Fibroblast of lung (primary cell): ENCODE data around the gene CPNE8. TPM values are rescaled to one million over a fixed set of nuclear protein-coding genes. Genes with fewer than 3 reads are reported as not detected.

ENCODE experiments used
- DNase-seq, 2 donors: peaks; one replicate each; pipeline versions ENCODE4 v3.0.0 to v3.0.0-alpha.2; 2010; ENCODE audit warnings: low read depth in 2 of 2
- H2AFZ ChIP-seq: 2 replicates; pipeline ENCODE4 v1.5.1; 2012; ENCODE audit warnings: low read length, control low read depth, inconsistent platforms
- H3K27ac ChIP-seq: 2 replicates; pipeline ENCODE4 v1.5.1; 2011; ENCODE audit warnings: low read length, control low read depth; ENCODE audit not compliant: insufficient read depth
- H3K27me3 ChIP-seq: 2 replicates; pipeline ENCODE4 v1.5.1; 2011; ENCODE audit warnings: mild to moderate bottlenecking, low read length; ENCODE audit not compliant: control insufficient read depth, insufficient read depth
- H3K36me3 ChIP-seq: 2 replicates; pipeline ENCODE4 v1.5.1; 2011; ENCODE audit warnings: low read length; ENCODE audit not compliant: control insufficient read depth, insufficient read depth
- H3K4me1 ChIP-seq: 2 replicates; pipeline ENCODE4 v1.5.1; 2011; ENCODE audit warnings: low read length; ENCODE audit not compliant: control insufficient read depth, insufficient read depth; ENCODE audit errors: extremely low read depth
- H3K4me2 ChIP-seq: 2 replicates; pipeline ENCODE4 v1.5.1; 2011; ENCODE audit warnings: low read length, control low read depth; ENCODE audit not compliant: insufficient read depth; ENCODE audit errors: extremely low read depth
- H3K4me3 ChIP-seq, 4 experiments: fragments of 200-600 bp in 1 of 4; sonication (generic) in 1 of 4; replicated peaks in 1 of 4; 2 replicates each; pipeline ENCODE4 v1.5.1; 2011 to 2016; ENCODE audit warnings: low read length in 4 of 4, low read depth in 3 of 4, mild to moderate bottlenecking in 3 of 4, control low read depth in 2 of 4, inconsistent platforms in 1 of 4, mixed read lengths in 1 of 4; ENCODE audit not compliant: insufficient read depth in 1 of 4; ENCODE audit errors: control extremely low read depth in 1 of 4
- H3K79me2 ChIP-seq: 2 replicates; pipeline ENCODE4 v1.5.1; 2012; ENCODE audit warnings: mild to moderate bottlenecking, low read length, inconsistent platforms; ENCODE audit not compliant: control insufficient read depth, insufficient read depth
- H3K9ac ChIP-seq: 2 replicates; pipeline ENCODE4 v1.5.1; 2011; ENCODE audit warnings: mild to moderate bottlenecking, low read length, control low read depth; ENCODE audit not compliant: insufficient read depth
- H3K9me3 ChIP-seq: 2 replicates; pipeline ENCODE4 v1.5.1; 2012; ENCODE audit warnings: low read depth, low read length; ENCODE audit not compliant: control insufficient read depth, insufficient read depth
- H4K20me1 ChIP-seq: 2 replicates; pipeline ENCODE4 v1.5.1; 2011; ENCODE audit warnings: low read length; ENCODE audit not compliant: control insufficient read depth, insufficient read depth; ENCODE audit errors: extremely low read depth
- CTCF ChIP-seq, 2 donors: IDR thresholded peaks in 1 of 2; conservative IDR thresholded peaks in 1 of 2; 1 replicate in 1 of 2; 2 replicates in 1 of 2; pipeline ENCODE4 v1.5.1; 2011 to 2012; ENCODE audit warnings: low read length in 2 of 2, control low read depth in 1 of 2, inconsistent platforms in 1 of 2, low read depth in 1 of 2, mild to moderate bottlenecking in 1 of 2
- EZH2 ChIP-seq: IDR thresholded peaks from 2 replicates; pipeline ENCODE4 v1.5.1; 2012; ENCODE audit warnings: low read length, control low read depth, mild to moderate bottlenecking; ENCODE audit errors: missing control alignments
- polyA plus RNA-seq, 2 donors: library from polyadenylated mRNA; depleted of rRNA in 1 of 2; stranded (reverse) in 1 of 2; unstranded in 1 of 2; fragments of >200 nt; gene quantifications; 2 replicates each; pipeline ENCODE4 v1.2.1, GENCODE V29; 2011 to 2012; ENCODE audit warnings: missing spikeins in 1 of 2
- total RNA-seq: library from RNA; depleted of rRNA; stranded (reverse); fragments of >200 nt; gene quantifications from 2 replicates; pipeline ENCODE4 v1.2.1, GENCODE V29; 2014

CPNE8 gene
- total and polyA plus RNA-seq, 2 donors (not counting 1 experiment from before 2014, with no cell fraction given), result 9.8 to 13.4 TPM

GRCh38 chr12:38912116-38912515 is 6.7 kb upstream of the CPNE8 start:
- Histone ChIP-seq H3K27me3 (no peaks in the 10 kb centered on the region), H3K4me1 (no peaks in the 10 kb centered on the region), H3K9ac (no peak overlapping the region), H3K9me3 (no peaks in the 10 kb centered on the region), H2AFZ (no peak overlapping the region), H4K20me1 (no peaks in the 10 kb centered on the region), H3K36me3 (no peaks in the 10 kb centered on the region), H3K27ac (no peak overlapping the region), H3K79me2 (no peaks in the 10 kb centered on the region), H3K4me2 (no peak overlapping the region), H3K4me3 (no peak overlapping the region)
- TF ChIP-seq EZH2 (no peak), CTCF (conservative IDR thresholded peaks at IDR 0.05 in 1 of 2, IDR thresholded peaks at IDR 0.05 in 1 of 2; ENCODE audit: low read depth in 1 of 2, low read length in 2 of 2) (no peak)
- DNase-seq, result no peak

GRCh38 chr12:38911611-38912010 is 6.2 kb upstream of the CPNE8 start:
- no peaks in the 10 kb centered on the region for H3K27me3 ChIP-seq
- DNase-seq, result no peak
- H3K4me2 ChIP-seq, result no peak overlapping the region
- no peak overlapping the region for H3K9ac ChIP-seq
- H3K36me3 ChIP-seq, result no peaks in the 10 kb centered on the region
- H2AFZ ChIP-seq, result no peak overlapping the region
- H3K4me1 ChIP-seq, result no peaks in the 10 kb centered on the region
- no peak for TF ChIP-seq CTCF (conservative IDR thresholded peaks at IDR 0.05 in 1 of 2, IDR thresholded peaks at IDR 0.05 in 1 of 2; ENCODE audit: low read depth in 1 of 2, low read length in 2 of 2)
- no peaks in the 10 kb centered on the region for H3K79me2 ChIP-seq
- H4K20me1 ChIP-seq, result no peaks in the 10 kb centered on the region
- H3K27ac ChIP-seq, result no peak overlapping the region
- no peak overlapping the region for H3K4me3 ChIP-seq
- no peaks in the 10 kb centered on the region for H3K9me3 ChIP-seq

DNA sequence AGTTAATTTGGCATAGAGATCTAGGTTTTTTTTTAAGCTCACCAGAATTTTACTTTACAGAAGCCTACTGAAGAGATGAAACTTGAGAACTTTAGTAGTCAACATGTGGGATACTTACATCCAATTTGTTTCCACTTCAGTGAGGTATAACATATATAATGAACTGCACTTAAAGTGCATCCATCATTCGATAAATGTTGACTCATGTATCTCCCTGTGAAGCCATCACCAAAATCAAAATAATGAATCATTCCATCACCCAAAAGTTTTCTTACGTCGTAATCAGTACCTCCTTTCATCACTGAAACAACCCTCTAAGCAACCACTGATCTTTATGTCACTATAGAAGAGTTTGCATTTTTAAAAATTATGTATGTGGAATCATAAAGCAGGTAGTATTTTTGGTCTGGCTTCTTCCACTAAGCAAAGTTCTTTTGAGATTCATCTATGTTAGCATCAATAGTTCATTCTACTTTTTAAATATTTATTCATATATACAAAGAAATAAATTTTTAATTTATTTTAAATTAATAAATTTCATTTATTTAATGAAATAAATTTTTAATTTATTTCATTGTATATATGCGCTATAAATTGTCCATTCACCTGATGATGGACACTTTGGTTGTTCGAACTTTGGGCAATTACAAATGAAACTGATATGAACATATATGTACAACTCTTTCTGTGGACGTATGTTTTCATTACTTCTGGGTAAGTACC is 2.0 kb upstream of the CPNE8 start:
- H3K36me3 ChIP-seq, result no peaks in the 10 kb centered on the region
- no peaks in the 10 kb centered on the region for H3K27me3 ChIP-seq
- TF ChIP-seq CTCF (conservative IDR thresholded peaks at IDR 0.05 in 1 of 2, IDR thresholded peaks at IDR 0.05 in 1 of 2; ENCODE audit: low read depth in 1 of 2, low read length in 2 of 2) (no peak), EZH2 (no peak)
- H3K4me1 ChIP-seq, result no peaks in the 10 kb centered on the region
- no peak overlapping the region for H3K9ac ChIP-seq
- no peaks in the 10 kb centered on the region for H4K20me1 ChIP-seq
- H3K4me2 ChIP-seq, result peak overlapping the region; percentile 21
- no peaks in the 10 kb centered on the region for H3K79me2 ChIP-seq
- H2AFZ ChIP-seq, result peak overlapping the region; percentile 52
- DNase-seq, result no peak
- H3K4me3 ChIP-seq, result peak overlapping the region in 3 of 4 experiments; percentile 81 to 91 (median 88)
- no peak overlapping the region for H3K27ac ChIP-seq
- H3K9me3 ChIP-seq, result no peaks in the 10 kb centered on the region
